GM23338 (cell line): ENCODE measurements around the gene HADHA. TPM values are rescaled to one million over a fixed set of nuclear protein-coding genes. Genes with fewer than 3 reads are reported as not detected.
A peak's percentile ranks its signal among the peaks of the same experiment; 100 is the strongest.

Source experiments
- ATAC-seq: fragments of 200-7000 bp; cut with Tn5 transposase; 3 replicates; pipeline ENCODE4 v1.9.1; 2020
- DNase-seq: peaks from one replicate; pipeline ENCODE4 v3.0.0-alpha.2; 2015; ENCODE audit warnings: low spot score
- H2AFZ ChIP-seq: fragments of 200-600 bp; sonication (generic); 2 replicates; pipeline ENCODE4 v1.8.0; 2016; ENCODE audit warnings: antibody characterized with exemption, mild to moderate bottlenecking, moderate library complexity
- H3F3A ChIP-seq: fragments of 200-600 bp; sonication (generic); replicated peaks from 2 replicates; pipeline ENCODE4 v1.8.0; 2017; ENCODE audit warnings: antibody characterized with exemption, mixed run types, low read depth
- H3K27ac ChIP-seq: fragments of 200-600 bp; sonication (generic); 2 replicates; pipeline ENCODE4 v1.6.1; 2016; ENCODE audit warnings: low read depth
- H3K27me3 ChIP-seq: fragments of 200-600 bp; sonication (generic); 2 replicates; pipeline ENCODE4 v1.8.0; 2016; ENCODE audit warnings: mild to moderate bottlenecking, mixed run types, moderate library complexity; ENCODE audit not compliant: insufficient read depth
- H3K36me3 ChIP-seq: fragments of 200-600 bp; sonication (generic); 2 replicates; pipeline ENCODE4 v1.8.0; 2016; ENCODE audit warnings: mild to moderate bottlenecking; ENCODE audit not compliant: insufficient read depth
- H3K4me1 ChIP-seq: fragments of 200-600 bp; sonication (generic); 2 replicates; pipeline ENCODE4 v1.8.0; 2016; ENCODE audit warnings: mild to moderate bottlenecking, moderate library complexity; ENCODE audit not compliant: insufficient read depth
- H3K4me2 ChIP-seq: fragments of 200-600 bp; sonication (generic); 2 replicates; pipeline ENCODE4 v1.7.1; 2017; ENCODE audit warnings: mixed run types
- H3K4me3 ChIP-seq: fragments of 200-600 bp; sonication (generic); 2 replicates; pipeline ENCODE4 v1.6.1; 2016; ENCODE audit warnings: mixed run types
- H3K79me2 ChIP-seq: fragments of 200-600 bp; sonication (generic); replicated peaks from 2 replicates; pipeline ENCODE4 v1.8.0; 2017; ENCODE audit warnings: mild to moderate bottlenecking; ENCODE audit not compliant: insufficient read depth
- H3K9me2 ChIP-seq: fragments of 200-600 bp; sonication (generic); 2 replicates; pipeline ENCODE4 v1.8.0; 2017; ENCODE audit not compliant: insufficient read depth
- H4K20me1 ChIP-seq: fragments of 200-600 bp; sonication (generic); replicated peaks from 2 replicates; pipeline ENCODE4 v1.8.0; 2017; ENCODE audit warnings: mild to moderate bottlenecking; ENCODE audit not compliant: insufficient read depth
- H3K27ac Mint-ChIP-seq: 2 replicates; pipeline ENCODE4 v1.8.0; 2020; ENCODE audit warnings: inconsistent platforms, mild to moderate bottlenecking, moderate library complexity, mixed read lengths
- H3K27me3 Mint-ChIP-seq: 3 replicates; pipeline ENCODE4 v1.8.0; 2022; ENCODE audit warnings: low read depth, mild to moderate bottlenecking, moderate library complexity, mixed read lengths, inconsistent platforms; ENCODE audit not compliant: insufficient read depth, poor library complexity
- H3K36me3 Mint-ChIP-seq: 3 replicates; pipeline ENCODE4 v1.8.0; 2021; ENCODE audit warnings: low read depth, mild to moderate bottlenecking, inconsistent platforms, moderate library complexity, mixed read lengths
- H3K4me1 Mint-ChIP-seq: 3 replicates; pipeline ENCODE4 v1.8.0; 2020; ENCODE audit warnings: mild to moderate bottlenecking, inconsistent platforms, mixed read lengths
- H3K4me3 Mint-ChIP-seq: 3 replicates; pipeline ENCODE4 v1.8.0; 2021; ENCODE audit warnings: moderate library complexity, mild to moderate bottlenecking, inconsistent platforms, mixed read lengths
- H3K9me3 Mint-ChIP-seq: 3 replicates; pipeline ENCODE4 v1.8.0; 2020; ENCODE audit warnings: moderate library complexity, mild to moderate bottlenecking, inconsistent platforms, mixed read lengths
- CTCF ChIP-seq, 2 experiments: fragments of 200-600 bp in 1 of 2; sonication (generic) in 1 of 2; conservative IDR thresholded peaks; 2 replicates each; pipeline versions ENCODE4 v1.5.1 to v1.6.1; 2016 to 2017; ENCODE audit warnings: antibody characterized with exemption in 2 of 2, low read depth in 2 of 2, mild to moderate bottlenecking in 2 of 2, moderate library complexity in 1 of 2
- ETS1 ChIP-seq: IDR thresholded peaks from 2 replicates; pipeline ENCODE4 v1.6.1; 2016; ENCODE audit warnings: antibody characterized with exemption
- EZH2 ChIP-seq: fragments of 200-600 bp; sonication (generic); IDR thresholded peaks from one replicate; pipeline ENCODE4 v1.8.0; 2017; ENCODE audit warnings: antibody characterized with exemption, mild to moderate bottlenecking, low read depth; ENCODE audit not compliant: unreplicated experiment
- JUNB ChIP-seq: IDR thresholded peaks from one replicate; pipeline ENCODE4 v1.6.1; 2016; ENCODE audit warnings: antibody characterized with exemption; ENCODE audit not compliant: unreplicated experiment
- NANOG ChIP-seq: IDR thresholded peaks from 2 replicates; pipeline ENCODE4 v1.6.1; 2016; ENCODE audit warnings: antibody characterized with exemption, borderline replicate concordance
- POLR2AphosphoS5 ChIP-seq: IDR thresholded peaks from 2 replicates; pipeline ENCODE4 v1.6.1; 2016; ENCODE audit warnings: antibody characterized with exemption, low read depth
- REST ChIP-seq: IDR thresholded peaks from one replicate; pipeline ENCODE4 v1.6.1; 2018; ENCODE audit warnings: antibody characterized with exemption; ENCODE audit not compliant: unreplicated experiment
- STAT1 ChIP-seq: IDR thresholded peaks from one replicate; pipeline ENCODE4 v1.6.1; 2016; ENCODE audit warnings: antibody characterized with exemption; ENCODE audit not compliant: unreplicated experiment
- ZNF331 ChIP-seq: fragments of 250-450 bp; sonication (Bioruptor Pico); IDR thresholded peaks from 2 replicates; pipeline ENCODE4 v1.5.0; 2020; ENCODE audit warnings: low read depth, mild to moderate bottlenecking, moderate library complexity
- polyA plus RNA-seq: library from polyadenylated mRNA; unstranded; fragments of >200 nt; fragmentation: Nextera tagmentation; extraction: Ambion mirVana; gene quantifications from 2 replicates; pipeline ENCODE4 v1.2.1, GENCODE V29; 2016
- total RNA-seq: library from RNA; depleted of rRNA; stranded (reverse); fragments of >200 nt; shearing (Covaris generic); gene quantifications from 2 replicates; pipeline ENCODE4 v1.2.3, GENCODE V29; 2014

Gene HADHA
- total and polyA plus RNA-seq, 2 experiments from 2014 or later: 63.9 to 92.3 TPM

- H3K36me3 Mint-ChIP-seq: no peaks in the 10 kb centered on the region
- Histone ChIP-seq H3K79me2 (peaks cover 91% of the 10 kb centered on the region), H4K20me1 (peaks cover 12% of the 10 kb centered on the region), H3F3A (peaks cover 11% of the 10 kb centered on the region), H3K9me2 (no peaks in the 10 kb centered on the region), H3K27ac (peak overlapping the region; percentile 96), H3K4me2 (peak overlapping the region; percentile 92), H2AFZ (peak overlapping the region; percentile 90), H3K4me1 (peaks cover 24% of the 10 kb centered on the region), H3K36me3 (no peaks in the 10 kb centered on the region), H3K27me3 (no peaks in the 10 kb centered on the region), H3K4me3 (peak overlapping the region; percentile 99)
- H3K27ac Mint-ChIP-seq: peak overlapping the region; percentile 83
- DNase-seq (peak; percentile 61), ATAC-seq (peak; percentile 33)
- H3K4me3 Mint-ChIP-seq: peak overlapping the region; percentile 96
- peaks cover 21% of the 10 kb centered on the region for H3K4me1 Mint-ChIP-seq
- peaks cover 4% of the 10 kb centered on the region for H3K27me3 Mint-ChIP-seq
- H3K9me3 Mint-ChIP-seq: no peaks in the 10 kb centered on the region
- no peak for TF ChIP-seq ETS1
- TF ChIP-seq REST: no peak
- no peak for TF ChIP-seq ZNF331 (CRISPR knock-in tag)
- no peak for TF ChIP-seq EZH2
- TF ChIP-seq CTCF (conservative IDR thresholded peaks at IDR 0.05; ENCODE audit: low read depth in 2 of 2): no peak
- TF ChIP-seq NANOG: no peak
- no peak for TF ChIP-seq JUNB
- no peak for TF ChIP-seq POLR2AphosphoS5
- no peak for TF ChIP-seq STAT1
Observed at GRCh38 chr2:26245231-26245732, 850 bp upstream of the HADHA start.
